Stomach (tissue), 9 donors: Measurements from ENCODE around the gene NXT1. TPM values are rescaled to one million over a fixed set of nuclear protein-coding genes. Genes with fewer than 3 reads are reported as not detected.
A peak's percentile ranks its signal among the peaks of the same experiment; 100 is the strongest.
"Not testable (repeated sequence)": the region's sequence is repeated elsewhere in the genome, so short reads cannot be mapped to it uniquely, and the experiment has no call there.

ENCODE experiments used
- DNase-seq, 2 donors: peaks; one replicate each; pipeline versions ENCODE4 v3.0.0 to v3.0.0-alpha.2; 2013 to 2019
- H3K27ac ChIP-seq, 5 donors: fragments of 200-600 bp in 4 of 5; sonication (generic) in 4 of 5; one replicate each; pipeline ENCODE4 v1.5.1; 2013 to 2019; ENCODE audit warnings: mild to moderate bottlenecking in 1 of 5, moderate library complexity in 1 of 5
- H3K27me3 ChIP-seq, 3 donors: fragments of 200-600 bp; sonication (generic); one replicate each; pipeline ENCODE4 v1.5.1; 2017 to 2019; ENCODE audit warnings: mixed run types in 1 of 3
- H3K36me3 ChIP-seq, 4 donors: fragments of 200-600 bp; sonication (generic); 1 replicate in 3 of 4; 2 replicates in 1 of 4; pipeline ENCODE4 v1.5.1; 2016 to 2019
- H3K4me1 ChIP-seq, 4 donors: fragments of 200-600 bp; sonication (generic); one replicate each; pipeline ENCODE4 v1.5.1; 2016 to 2019
- H3K4me3 ChIP-seq, 4 donors: fragments of 200-600 bp; sonication (generic) in 3 of 4; one replicate each; pipeline ENCODE4 v1.5.1; 2016 to 2019; ENCODE audit warnings: mild to moderate bottlenecking in 1 of 4
- H3K9me3 ChIP-seq, 4 donors: fragments of 200-600 bp; sonication (generic); one replicate each; pipeline ENCODE4 v1.5.1; 2016 to 2019
- EP300 ChIP-seq: sonication (generic); formaldehyde crosslinking; IDR thresholded peaks from one replicate; pipeline ENCODE4 v1.6.1; 2017; ENCODE audit warnings: antibody characterized with exemption
- POLR2A ChIP-seq, 4 donors: fragments of 450-650 bp; IDR thresholded peaks; one replicate each; pipeline ENCODE4 v1.6.1; 2016; ENCODE audit warnings: antibody characterized with exemption in 4 of 4, control low read depth in 2 of 4, mild to moderate bottlenecking in 1 of 4, moderate library complexity in 1 of 4
- POLR2AphosphoS5 ChIP-seq, 3 donors: sonication (generic); formaldehyde crosslinking; IDR thresholded peaks; one replicate each; pipeline ENCODE4 v1.6.1; 2016; ENCODE audit warnings: antibody characterized with exemption in 3 of 3
- WGBS, 5 donors: extraction: QIAGEN DNeasy Blood & Tissue Kit in 3 of 5; methylation state at CpG; one replicate each; pipeline versions ENCODE4 v1.1.5 to v1.1.7; 2013 to 2018; 5-methylcytosine and 5-hydroxymethylcytosine counted together
- intact Hi-C: fragments of 100-400 bp; cut with DNase I; formaldehyde crosslinking; loops from one replicate; pipeline ENCODE4 v1.15.1; 2023; ENCODE audit warnings: low total_unique reads
- polyA plus RNA-seq, 3 donors: library from polyadenylated mRNA; stranded (reverse); fragments of 200-250 nt; gene quantifications; one replicate each; pipeline ENCODE4 v1.2.3, GENCODE V29; 2013
- total RNA-seq, 5 donors: library from RNA; depleted of rRNA; stranded (reverse); fragments of >200 nt; gene quantifications; one replicate each; pipeline versions ENCODE4 v1.1.0 to v1.2.3, GENCODE V29; 2014 to 2016
- TF ChIP-seq, protein P1 (sequence below), 7 experiments: fragments of 450-650 bp in 4 of 7; fragments of 200-600 bp in 3 of 7; sonication (generic) in 3 of 7; IDR thresholded peaks; one replicate each; pipeline ENCODE4 v1.5.1; 2016 to 2019; ENCODE audit warnings: antibody characterized with exemption in 7 of 7, control low read depth in 2 of 7, mild to moderate bottlenecking in 1 of 7
- donor health status: healthy with polysubstance abuse.
- donor health status: Bipolar disorder and iron deficiency.
- donor health status: healthy.

NXT1 gene
- total and polyA plus RNA-seq, 8 donors = 2.3 to 24.8 (median 13.7) TPM

DNA sequence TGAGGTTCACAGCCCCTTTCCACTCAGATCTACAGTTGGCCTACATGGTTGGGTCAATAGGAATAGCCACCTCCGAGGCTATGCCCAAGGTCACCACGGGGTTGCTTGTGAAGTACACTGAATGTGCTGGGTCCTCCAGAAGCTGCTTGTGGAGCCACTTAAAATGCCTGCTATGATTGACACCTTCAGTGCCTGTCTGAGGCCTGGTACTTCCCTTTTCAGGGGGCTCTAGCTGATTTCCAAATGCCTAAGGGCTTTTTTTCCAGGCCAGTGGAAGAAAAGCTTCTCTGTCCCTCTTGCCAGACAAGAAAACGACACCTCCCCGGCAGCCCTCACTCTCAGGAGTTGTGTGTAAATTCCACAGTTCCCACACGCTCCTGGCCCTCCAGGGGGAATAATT is 6.3 kb upstream of the NXT1 start:
- intact Hi-C loops = loop anchor here (5.0 kb wide), 2 partner anchors 297 to 647 kb away; partner anchors contain the start of gene THBD
- TF ChIP-seq POLR2A (IDR thresholded peaks at IDR 0.05) (no peak), EP300 (no peak), POLR2AphosphoS5 (IDR thresholded peaks at IDR 0.05) (no peak)
- TF ChIP-seq, protein P1, sequence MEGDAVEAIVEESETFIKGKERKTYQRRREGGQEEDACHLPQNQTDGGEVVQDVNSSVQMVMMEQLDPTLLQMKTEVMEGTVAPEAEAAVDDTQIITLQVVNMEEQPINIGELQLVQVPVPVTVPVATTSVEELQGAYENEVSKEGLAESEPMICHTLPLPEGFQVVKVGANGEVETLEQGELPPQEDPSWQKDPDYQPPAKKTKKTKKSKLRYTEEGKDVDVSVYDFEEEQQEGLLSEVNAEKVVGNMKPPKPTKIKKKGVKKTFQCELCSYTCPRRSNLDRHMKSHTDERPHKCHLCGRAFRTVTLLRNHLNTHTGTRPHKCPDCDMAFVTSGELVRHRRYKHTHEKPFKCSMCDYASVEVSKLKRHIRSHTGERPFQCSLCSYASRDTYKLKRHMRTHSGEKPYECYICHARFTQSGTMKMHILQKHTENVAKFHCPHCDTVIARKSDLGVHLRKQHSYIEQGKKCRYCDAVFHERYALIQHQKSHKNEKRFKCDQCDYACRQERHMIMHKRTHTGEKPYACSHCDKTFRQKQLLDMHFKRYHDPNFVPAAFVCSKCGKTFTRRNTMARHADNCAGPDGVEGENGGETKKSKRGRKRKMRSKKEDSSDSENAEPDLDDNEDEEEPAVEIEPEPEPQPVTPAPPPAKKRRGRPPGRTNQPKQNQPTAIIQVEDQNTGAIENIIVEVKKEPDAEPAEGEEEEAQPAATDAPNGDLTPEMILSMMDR (IDR thresholded peaks at IDR 0.05) = no peak
- Histone ChIP-seq H3K4me1 (peaks cover 2 to 9% (median 4%) of the 10 kb centered on the region in 4 donors), H3K4me3 (no peak overlapping the region), H3K27me3 (peaks cover 0 to 5% (median 0%) of the 10 kb centered on the region in 3 donors), H3K27ac (no peak overlapping the region), H3K36me3 (no peaks in the 10 kb centered on the region), H3K9me3 (no peaks in the 10 kb centered on the region)
- WGBS, 5 donors = 58 to 74% (median 69%) methylated on average over 5 of the region's 5 CpGs
- no peak for DNase-seq

DNA sequence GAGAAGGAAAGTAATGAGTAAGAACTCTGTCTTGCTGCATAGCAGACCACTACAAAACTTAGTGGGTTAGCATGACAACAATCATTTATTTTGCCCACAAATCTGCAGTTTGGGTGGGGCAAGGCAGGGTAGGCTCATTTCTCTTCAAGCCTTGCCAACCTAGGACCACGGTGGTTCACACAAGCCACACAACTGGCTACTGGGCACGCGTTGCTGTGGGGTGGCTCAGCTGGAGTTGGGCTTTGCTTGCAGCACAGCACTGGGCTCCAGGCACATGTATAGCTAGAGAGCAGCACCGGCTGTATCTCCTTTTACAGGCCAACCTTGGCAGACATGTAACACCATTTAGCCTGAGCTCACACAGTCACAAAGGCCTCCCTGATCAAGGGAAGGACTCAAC is 4.6 kb upstream of the NXT1 start:
- no peak overlapping the region for H3K27ac ChIP-seq
- no peak for DNase-seq
- WGBS, 5 donors = 87 to 95% (median 91%) methylated on average over 3 to 4 of the region's 4 CpGs
- peaks cover 3 to 10% (median 9%) of the 10 kb centered on the region in 4 donors for H3K4me1 ChIP-seq
- TF ChIP-seq, protein P1 (IDR thresholded peaks at IDR 0.05) = no peak
- TF ChIP-seq POLR2AphosphoS5 (IDR thresholded peaks at IDR 0.05) = no peak
- no peak for TF ChIP-seq POLR2A (IDR thresholded peaks at IDR 0.05)
- TF ChIP-seq EP300 = no peak
- no peaks in the 10 kb centered on the region for H3K9me3 ChIP-seq
- intact Hi-C loops = no loop called here
- H3K4me3 ChIP-seq = no peak overlapping the region
- H3K36me3 ChIP-seq = no peaks in the 10 kb centered on the region
- H3K27me3 ChIP-seq = peaks cover 0 to 5% (median 0%) of the 10 kb centered on the region in 3 donors

DNA sequence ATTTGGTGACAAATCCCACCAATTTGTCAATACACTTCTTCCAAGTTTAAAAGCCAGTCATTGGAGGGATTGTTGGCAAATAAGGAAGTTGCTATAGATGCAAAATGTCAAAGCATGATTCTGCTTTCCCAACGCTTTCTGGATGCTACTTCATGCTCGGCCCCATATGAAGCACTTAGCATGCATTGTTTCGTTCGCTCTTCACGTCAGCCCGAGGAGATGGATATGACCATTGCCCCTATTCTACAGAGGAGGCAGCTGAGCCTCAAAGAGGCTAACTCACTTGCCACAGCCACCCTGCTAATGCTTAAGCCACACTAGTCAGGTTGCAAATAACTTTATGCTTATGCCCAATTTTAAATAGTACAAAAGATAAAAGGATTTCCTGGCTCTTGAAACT is 2.8 kb upstream of the NXT1 start:
- H3K4me3 ChIP-seq = no peak overlapping the region
- H3K9me3 ChIP-seq = no peaks in the 10 kb centered on the region
- intact Hi-C loops = no loop called here
- no peaks in the 10 kb centered on the region for H3K27me3 ChIP-seq
- no peak for DNase-seq
- no peak overlapping the region for H3K27ac ChIP-seq
- H3K36me3 ChIP-seq = no peaks in the 10 kb centered on the region
- TF ChIP-seq POLR2A (IDR thresholded peaks at IDR 0.05) (no peak), POLR2AphosphoS5 (IDR thresholded peaks at IDR 0.05) (no peak), EP300 (no peak)
- TF ChIP-seq, protein P1 (IDR thresholded peaks at IDR 0.05) = no peak
- WGBS, 5 donors = 90 to 94% (median 92%) methylated on average over 6 of the region's 6 CpGs
- H3K4me1 ChIP-seq = peaks cover 18 to 27% (median 23%) of the 10 kb centered on the region in 4 donors

DNA sequence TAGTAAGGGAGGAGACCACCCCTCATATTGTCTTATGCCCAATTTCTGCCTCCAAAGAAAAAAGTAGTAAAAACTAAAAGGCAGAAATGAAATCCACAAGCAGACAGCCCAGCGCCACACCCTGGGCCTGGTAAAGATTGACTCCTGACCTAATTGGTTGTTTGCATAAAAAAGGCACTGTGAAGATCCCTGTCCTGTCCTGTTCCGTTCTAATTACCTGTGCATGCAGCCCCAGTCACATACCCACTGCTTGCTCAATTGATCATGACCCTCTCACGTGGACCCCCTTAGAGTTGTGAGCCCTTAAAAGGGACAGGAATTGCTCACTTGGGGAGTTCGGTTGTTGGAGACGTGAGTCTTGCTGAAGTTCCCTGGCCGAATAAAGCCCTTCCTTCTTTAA is 2.1 kb upstream of the NXT1 start:
- intact Hi-C loops, H3K36me3 ChIP-seq, DNase-seq, H3K4me3 ChIP-seq, H3K27me3 ChIP-seq, H3K9me3 ChIP-seq: not testable (repeated sequence)
- Histone ChIP-seq H3K27ac (peak overlapping the region in 4 of 5 donors; percentile 94 to 98 (median 96)), H3K4me1 (peaks cover 18 to 33% (median 26%) of the 10 kb centered on the region in 4 donors)
- WGBS, 5 donors = 87 to 92% (median 89%) methylated on average over 6 of the region's 6 CpGs
